Fibroblast of villous mesenchyme (primary cell): ENCODE results near the gene ADAMTS17. TPM values are rescaled to one million over a fixed set of nuclear protein-coding genes. Genes with fewer than 3 reads are reported as not detected.
"Not testable (repeated sequence)": the region's sequence is repeated elsewhere in the genome, so short reads cannot be mapped to it uniquely, and the experiment has no call there.

Experiments used
- DNase-seq: peaks from one replicate; pipeline ENCODE4 v3.0.0-alpha.2; 2010; ENCODE audit warnings: low read depth
- H3K4me3 ChIP-seq: 2 replicates; pipeline ENCODE4 v1.5.1; 2011; ENCODE audit warnings: low read depth, mild to moderate bottlenecking, low read length
- CTCF ChIP-seq: IDR thresholded peaks from 2 replicates; pipeline ENCODE4 v1.5.1; 2012; ENCODE audit warnings: low read depth, mild to moderate bottlenecking, low read length; ENCODE audit not compliant: insufficient read depth
- small RNA-seq: library from RNA; depleted of rRNA; stranded (forward); fragments of <200 nt; gene quantifications from one replicate; pipeline ENCODE3, GENCODE V24; 2012
- total RNA-seq: library from RNA; depleted of rRNA; stranded (reverse); fragments of >200 nt; gene quantifications from 2 replicates; pipeline ENCODE4 v1.2.3, GENCODE V29; 2012

ADAMTS17 gene
- total RNA-seq, 1 donor, result under 0.01 TPM

- TF ChIP-seq CTCF, result no peak
- no peak overlapping the region for H3K4me3 ChIP-seq
- DNase-seq, result no peak
Measured at GRCh38 chr15:99929266-99929665, 412.5 kb downstream of the ADAMTS17 start.

GRCh38 chr15:99928429-99928981, 413.3 kb downstream of the ADAMTS17 start:
- peak overlapping the region; percentile 63 for H3K4me3 ChIP-seq
- peak; percentile 50 for TF ChIP-seq CTCF
- peak; percentile 73 for DNase-seq

GRCh38 chr15:99926532-99926931, 415.2 kb downstream of the ADAMTS17 start:
- not testable (repeated sequence) for H3K4me3 ChIP-seq, DNase-seq

- peak overlapping the region; percentile 46 for H3K4me3 ChIP-seq
- TF ChIP-seq CTCF, result no peak
- peak; percentile 10 for DNase-seq
Measured at GRCh38 chr15:99925661-99926461, 415.9 kb downstream of the ADAMTS17 start.

GRCh38 chr15:99923711-99924110, 418.1 kb downstream of the ADAMTS17 start:
- no peak for DNase-seq
- TF ChIP-seq CTCF, result no peak
- H3K4me3 ChIP-seq, result no peak overlapping the region

Small RNAs within 50 kb of the gene (small RNA-seq; reads per million reads assigned to genes)
- gene RNA5SP402, result not detected

Other genes starting within 250 kb of the ADAMTS17 start
- gene CERS3, start 187.0 kb upstream of the ADAMTS17 start, total RNA-seq, result not detected in 2 replicates